Measurements from ENCODE around the gene CNTNAP3B. TPM values are rescaled to one million over a fixed set of nuclear protein-coding genes. Genes with fewer than 3 reads are reported as not detected.
"Not testable (repeated sequence)": the region's sequence is repeated elsewhere in the genome, so short reads cannot be mapped to it uniquely, and the experiment has no call there.

The CNTNAP3B gene
- total RNA-seq, 1 donor from 2014 or later: 3.6 TPM

DNA sequence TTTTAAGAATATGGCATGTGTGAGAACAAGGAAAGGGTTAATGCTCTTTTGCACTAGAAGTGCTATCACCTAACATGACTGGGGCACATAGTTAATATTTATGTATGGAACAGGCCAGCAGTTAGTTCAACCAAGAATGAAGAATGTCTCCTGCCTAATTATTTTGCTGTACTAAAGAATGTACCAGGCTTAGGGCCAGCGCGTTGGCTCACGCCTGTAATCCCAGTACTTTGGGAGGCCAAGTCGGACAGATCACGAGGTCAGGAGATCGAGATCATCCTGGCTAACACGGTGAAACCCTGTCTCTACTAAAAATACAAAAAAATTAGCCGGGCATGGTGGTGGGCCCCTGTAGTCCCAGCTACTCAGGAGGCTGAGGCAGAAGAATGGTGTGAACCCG is 114.9 kb downstream of the CNTNAP3B start:
- H3K4me2 ChIP-seq (ENCODE audit: low read length); DNase-seq (ENCODE audit: low read depth); H3K27me3 ChIP-seq (ENCODE audit: insufficient read depth, low read length); H3K4me1 ChIP-seq (ENCODE audit: insufficient read depth, low read length); H3K27ac Mint-ChIP-seq (ENCODE audit: unreplicated experiment); H3K27ac ChIP-seq (ENCODE audit: low read depth, low read length); H4K20me1 ChIP-seq (ENCODE audit: insufficient read depth, low read length); H3K79me2 ChIP-seq (ENCODE audit: insufficient read depth, low read length); H3K4me3 ChIP-seq (ENCODE audit: insufficient read depth, low read depth, low read length); H3K36me3 ChIP-seq (ENCODE audit: insufficient read depth, low read length); H3K9ac ChIP-seq (ENCODE audit: low read length); H3K36me3 Mint-ChIP-seq (ENCODE audit: low read depth, unreplicated experiment); H3K9me3 Mint-ChIP-seq (ENCODE audit: unreplicated experiment); H3K4me1 Mint-ChIP-seq (ENCODE audit: low read depth, unreplicated experiment); H2AFZ ChIP-seq (ENCODE audit: low read depth, low read length); H3K9me3 ChIP-seq (ENCODE audit: insufficient read depth, low read depth, low read length); H3K27me3 Mint-ChIP-seq (ENCODE audit: low read depth, unreplicated experiment); H3K4me3 Mint-ChIP-seq (ENCODE audit: unreplicated experiment); FAIRE-seq: not testable (repeated sequence)

DNA sequence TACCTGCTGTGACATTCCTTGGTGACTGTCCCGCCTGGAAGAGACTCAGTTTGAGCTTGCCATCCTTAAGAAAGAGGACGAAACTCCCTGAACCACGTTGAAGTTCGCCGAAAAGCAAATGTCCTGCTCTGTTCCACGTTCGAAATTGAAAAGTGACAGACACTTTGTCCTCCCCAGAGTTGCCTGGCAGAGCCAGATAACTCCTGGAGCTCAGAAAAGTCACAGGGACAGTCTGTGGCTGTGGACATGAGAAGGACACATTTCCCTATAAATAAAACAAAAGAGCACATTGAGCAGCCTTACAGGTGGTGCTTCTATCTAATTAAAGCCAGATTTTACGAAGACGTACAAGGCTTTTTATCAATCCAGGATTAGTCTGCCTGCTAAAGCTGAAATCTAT is 137.6 kb downstream of the CNTNAP3B start:
- not testable (repeated sequence) for H3K79me2 ChIP-seq (ENCODE audit: insufficient read depth, low read length); H3K27me3 Mint-ChIP-seq (ENCODE audit: low read depth, unreplicated experiment); H3K4me3 Mint-ChIP-seq (ENCODE audit: unreplicated experiment); H3K27ac ChIP-seq (ENCODE audit: low read depth, low read length); H3K36me3 Mint-ChIP-seq (ENCODE audit: low read depth, unreplicated experiment); H3K4me1 ChIP-seq (ENCODE audit: insufficient read depth, low read length); H3K9ac ChIP-seq (ENCODE audit: low read length); H3K27ac Mint-ChIP-seq (ENCODE audit: unreplicated experiment); H3K4me2 ChIP-seq (ENCODE audit: low read length); DNase-seq (ENCODE audit: low read depth); H3K27me3 ChIP-seq (ENCODE audit: insufficient read depth, low read length); H3K9me3 Mint-ChIP-seq (ENCODE audit: unreplicated experiment); H3K9me3 ChIP-seq (ENCODE audit: insufficient read depth, low read depth, low read length); H3K36me3 ChIP-seq (ENCODE audit: insufficient read depth, low read length); H2AFZ ChIP-seq (ENCODE audit: low read depth, low read length); H3K4me1 Mint-ChIP-seq (ENCODE audit: low read depth, unreplicated experiment); H4K20me1 ChIP-seq (ENCODE audit: insufficient read depth, low read length); H3K4me3 ChIP-seq (ENCODE audit: insufficient read depth, low read depth, low read length); FAIRE-seq

DNA sequence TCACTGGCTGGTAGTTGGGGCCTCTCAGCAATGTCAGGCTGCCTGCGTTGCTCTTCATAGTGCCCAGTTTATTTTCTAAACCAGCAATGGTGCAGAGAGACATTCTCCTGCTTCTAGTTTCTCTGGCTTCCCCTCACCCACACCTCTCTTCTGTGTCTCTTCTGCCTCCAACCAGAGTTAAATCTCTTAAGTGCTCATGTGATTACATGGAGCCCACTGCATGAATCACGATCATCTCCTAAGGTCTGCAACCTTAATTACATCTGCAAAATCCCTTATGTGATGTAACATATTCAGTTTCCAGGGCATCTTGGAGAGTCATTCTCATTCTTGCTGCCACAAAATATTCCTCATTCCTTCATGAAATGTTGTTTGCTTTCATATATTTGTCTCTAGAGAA is 149.0 kb downstream of the CNTNAP3B start:
- H3K9ac ChIP-seq (ENCODE audit: low read length); H3K27me3 Mint-ChIP-seq (ENCODE audit: low read depth, unreplicated experiment); H3K4me3 Mint-ChIP-seq (ENCODE audit: unreplicated experiment); FAIRE-seq; H3K27me3 ChIP-seq (ENCODE audit: insufficient read depth, low read length); H3K27ac Mint-ChIP-seq (ENCODE audit: unreplicated experiment); H3K4me1 Mint-ChIP-seq (ENCODE audit: low read depth, unreplicated experiment); H3K36me3 Mint-ChIP-seq (ENCODE audit: low read depth, unreplicated experiment); H4K20me1 ChIP-seq (ENCODE audit: insufficient read depth, low read length); H3K79me2 ChIP-seq (ENCODE audit: insufficient read depth, low read length); H3K36me3 ChIP-seq (ENCODE audit: insufficient read depth, low read length); DNase-seq (ENCODE audit: low read depth); H3K9me3 Mint-ChIP-seq (ENCODE audit: unreplicated experiment); H3K27ac ChIP-seq (ENCODE audit: low read depth, low read length); H3K9me3 ChIP-seq (ENCODE audit: insufficient read depth, low read depth, low read length); H3K4me2 ChIP-seq (ENCODE audit: low read length); H2AFZ ChIP-seq (ENCODE audit: low read depth, low read length); H3K4me1 ChIP-seq (ENCODE audit: insufficient read depth, low read length); H3K4me3 ChIP-seq (ENCODE audit: insufficient read depth, low read depth, low read length): not testable (repeated sequence)

DNA sequence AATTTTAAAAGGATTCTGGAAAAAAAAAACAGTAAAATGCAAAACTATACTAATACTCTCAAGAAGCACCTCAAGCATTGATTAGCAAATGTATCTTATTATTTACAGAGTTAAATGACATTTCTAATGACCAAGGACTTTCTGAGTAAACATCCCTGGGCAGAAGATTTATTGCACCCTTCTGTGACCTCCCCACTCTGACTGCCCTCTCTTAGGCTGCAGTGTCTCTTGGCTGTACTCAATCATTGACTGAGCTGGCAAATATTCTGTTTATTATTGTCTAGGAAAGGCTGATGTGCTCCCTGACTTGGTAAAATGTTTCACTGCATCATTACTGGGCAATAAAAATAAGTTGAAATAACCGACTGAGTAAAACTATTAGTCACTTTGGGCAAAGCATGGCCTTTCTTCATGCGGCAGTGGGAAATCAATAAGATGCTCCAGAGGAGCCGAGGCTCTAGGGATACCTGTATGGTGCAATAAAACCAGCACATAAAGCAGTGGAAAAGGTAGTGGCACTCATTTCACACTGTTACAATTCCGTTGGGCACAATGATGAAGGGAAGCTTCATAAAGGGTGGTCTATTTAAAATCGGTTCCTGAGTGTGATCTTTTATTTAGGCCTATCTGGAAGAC is 151.1 kb downstream of the CNTNAP3B start:
- not testable (repeated sequence) for H3K27ac ChIP-seq (ENCODE audit: low read depth, low read length); FAIRE-seq; H3K9me3 Mint-ChIP-seq (ENCODE audit: unreplicated experiment); H3K79me2 ChIP-seq (ENCODE audit: insufficient read depth, low read length); H3K27ac Mint-ChIP-seq (ENCODE audit: unreplicated experiment); H3K27me3 ChIP-seq (ENCODE audit: insufficient read depth, low read length); H4K20me1 ChIP-seq (ENCODE audit: insufficient read depth, low read length); H3K4me1 Mint-ChIP-seq (ENCODE audit: low read depth, unreplicated experiment); H3K4me2 ChIP-seq (ENCODE audit: low read length); H3K36me3 Mint-ChIP-seq (ENCODE audit: low read depth, unreplicated experiment); H3K36me3 ChIP-seq (ENCODE audit: insufficient read depth, low read length); H3K4me1 ChIP-seq (ENCODE audit: insufficient read depth, low read length); H2AFZ ChIP-seq (ENCODE audit: low read depth, low read length); H3K4me3 Mint-ChIP-seq (ENCODE audit: unreplicated experiment); H3K4me3 ChIP-seq (ENCODE audit: insufficient read depth, low read depth, low read length); DNase-seq (ENCODE audit: low read depth); H3K9ac ChIP-seq (ENCODE audit: low read length); H3K27me3 Mint-ChIP-seq (ENCODE audit: low read depth, unreplicated experiment); H3K9me3 ChIP-seq (ENCODE audit: insufficient read depth, low read depth, low read length)

DNA sequence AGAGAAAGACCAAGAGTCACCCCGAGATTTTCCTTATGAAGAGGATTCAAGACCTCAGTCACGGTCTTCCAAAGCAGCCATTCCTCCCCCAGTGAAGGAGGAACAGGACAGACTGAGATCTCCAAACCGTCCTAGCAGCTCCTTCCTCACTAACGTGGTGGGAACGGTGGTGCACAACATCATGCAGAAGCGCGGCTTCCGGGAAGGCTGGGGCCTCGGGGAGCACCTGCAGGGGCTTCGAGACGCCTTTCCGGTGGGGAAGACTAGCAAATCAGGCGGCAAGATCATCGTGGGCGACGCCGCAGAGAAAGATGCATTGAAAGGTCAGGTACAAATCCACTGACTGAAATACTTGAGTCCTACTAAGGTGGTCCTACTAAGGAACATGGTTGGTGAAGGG is 154.3 kb downstream of the CNTNAP3B start:
- H3K79me2 ChIP-seq (ENCODE audit: insufficient read depth, low read length); H3K27ac Mint-ChIP-seq (ENCODE audit: unreplicated experiment); H3K27ac ChIP-seq (ENCODE audit: low read depth, low read length); H3K4me1 ChIP-seq (ENCODE audit: insufficient read depth, low read length); H3K36me3 Mint-ChIP-seq (ENCODE audit: low read depth, unreplicated experiment); H3K27me3 ChIP-seq (ENCODE audit: insufficient read depth, low read length); DNase-seq (ENCODE audit: low read depth); H3K27me3 Mint-ChIP-seq (ENCODE audit: low read depth, unreplicated experiment); H3K9ac ChIP-seq (ENCODE audit: low read length); H4K20me1 ChIP-seq (ENCODE audit: insufficient read depth, low read length); H3K9me3 ChIP-seq (ENCODE audit: insufficient read depth, low read depth, low read length); FAIRE-seq; H3K36me3 ChIP-seq (ENCODE audit: insufficient read depth, low read length); H3K4me3 Mint-ChIP-seq (ENCODE audit: unreplicated experiment); H3K4me3 ChIP-seq (ENCODE audit: insufficient read depth, low read depth, low read length); H2AFZ ChIP-seq (ENCODE audit: low read depth, low read length); H3K9me3 Mint-ChIP-seq (ENCODE audit: unreplicated experiment); H3K4me2 ChIP-seq (ENCODE audit: low read length); H3K4me1 Mint-ChIP-seq (ENCODE audit: low read depth, unreplicated experiment): not testable (repeated sequence)

DNA sequence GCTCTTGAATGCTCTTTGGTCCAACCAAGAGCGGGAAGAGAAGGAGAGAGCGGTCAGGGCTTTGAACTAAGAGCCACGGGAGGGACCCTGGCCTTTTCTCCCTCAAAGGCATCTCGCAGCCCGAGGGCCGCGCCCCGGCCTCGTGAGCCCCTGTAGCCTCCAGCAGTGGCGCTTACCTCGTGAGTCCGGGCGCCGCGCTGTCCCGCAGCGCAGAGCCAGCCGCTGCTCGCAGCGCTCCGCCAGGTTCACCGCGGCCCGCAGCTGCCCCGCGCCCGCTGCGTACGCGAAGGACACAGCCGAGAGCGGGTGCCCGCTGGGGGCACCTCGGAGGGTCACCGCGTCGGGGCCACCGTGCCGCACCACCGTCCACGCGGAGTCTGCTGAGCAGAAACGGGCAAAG is 176.2 kb downstream of the CNTNAP3B start:
- H3K9ac ChIP-seq (ENCODE audit: low read length); H3K36me3 Mint-ChIP-seq (ENCODE audit: low read depth, unreplicated experiment); H3K27ac ChIP-seq (ENCODE audit: low read depth, low read length); DNase-seq (ENCODE audit: low read depth); H3K27ac Mint-ChIP-seq (ENCODE audit: unreplicated experiment); H3K9me3 Mint-ChIP-seq (ENCODE audit: unreplicated experiment); H3K4me3 Mint-ChIP-seq (ENCODE audit: unreplicated experiment); H3K27me3 Mint-ChIP-seq (ENCODE audit: low read depth, unreplicated experiment); H3K27me3 ChIP-seq (ENCODE audit: insufficient read depth, low read length); H3K4me2 ChIP-seq (ENCODE audit: low read length); H3K4me1 ChIP-seq (ENCODE audit: insufficient read depth, low read length); H3K79me2 ChIP-seq (ENCODE audit: insufficient read depth, low read length); H2AFZ ChIP-seq (ENCODE audit: low read depth, low read length); FAIRE-seq; H3K9me3 ChIP-seq (ENCODE audit: insufficient read depth, low read depth, low read length); H3K4me3 ChIP-seq (ENCODE audit: insufficient read depth, low read depth, low read length); H4K20me1 ChIP-seq (ENCODE audit: insufficient read depth, low read length); H3K36me3 ChIP-seq (ENCODE audit: insufficient read depth, low read length); H3K4me1 Mint-ChIP-seq (ENCODE audit: low read depth, unreplicated experiment): not testable (repeated sequence)
